ENCODE results near the gene GUCY2C. TPM values are rescaled to one million over a fixed set of nuclear protein-coding genes. Genes with fewer than 3 reads are reported as not detected.
"Not testable (repeated sequence)": the region's sequence is repeated elsewhere in the genome, so short reads cannot be mapped to it uniquely, and the experiment has no call there.

GUCY2C gene
- polyA plus RNA-seq (2011; rRNA removed) (not detected in 2 replicates), polyA minus RNA-seq (2011; rRNA and poly(A)+ RNA removed) (not detected in 2 replicates)

DNA sequence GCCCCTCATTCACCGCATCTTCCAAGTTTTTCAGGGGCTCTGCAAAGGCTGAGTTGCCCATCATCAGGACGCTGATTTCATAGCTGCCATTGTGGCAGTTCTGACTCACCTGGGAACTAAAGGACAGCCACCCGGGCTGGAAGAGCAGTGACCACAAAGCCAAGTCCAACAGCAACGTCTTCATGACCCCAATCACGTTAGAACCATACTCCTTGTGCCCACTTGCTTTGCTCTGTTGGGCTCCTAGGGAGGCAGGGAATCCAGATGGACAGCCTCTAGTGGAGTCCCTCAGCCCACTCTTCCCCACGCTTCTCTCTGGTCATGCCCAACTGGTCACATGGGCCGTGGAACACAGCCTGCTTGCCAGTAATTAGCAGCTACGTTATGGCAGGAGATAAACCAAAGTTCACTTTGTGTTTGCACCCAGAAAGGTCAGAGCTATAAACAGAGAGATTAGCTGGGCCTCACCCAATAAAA, at the start of gene GUCY2C:
TSS of gene GUCY2C (minus strand) at position 335 of the 477 bp plus-strand sequence. CDS start at position 184, 151 bp downstream.
- no peak for TF ChIP-seq CTCF (IDR thresholded peaks at IDR 0.05; ENCODE audit: low read depth, low read length)
- H3K4me3 ChIP-seq (ENCODE audit: low read depth, low read length), result no peak within 1 kb of the TSS
- DNase-seq (ENCODE audit: low read depth, low spot score), result no peak
- no peak within 1 kb of the TSS for H3K27ac ChIP-seq (ENCODE audit: low read depth, low read length)
- no peaks in the 10 kb centered on the region for H3K27me3 ChIP-seq (ENCODE audit: control insufficient read depth, insufficient read depth, low read length)
- CTCF ChIA-PET, result no interaction called here
- H3K9me3 ChIP-seq (ENCODE audit: control insufficient read depth, insufficient read depth, low read length), result no peaks in the 10 kb centered on the region
- POLR2A ChIA-PET, result no interaction called here

GRCh38 chr12:14743061-14743460, 46.7 kb upstream of the GUCY2C start:
- POLR2A ChIA-PET, result no interaction called here
- no peak for TF ChIP-seq CTCF (IDR thresholded peaks at IDR 0.05; ENCODE audit: low read depth, low read length)
- no peaks in the 10 kb centered on the region for H3K27me3 ChIP-seq (ENCODE audit: control insufficient read depth, insufficient read depth, low read length)
- no peaks in the 10 kb centered on the region for H3K9me3 ChIP-seq (ENCODE audit: control insufficient read depth, insufficient read depth, low read length)
- no peak overlapping the region for H3K27ac ChIP-seq (ENCODE audit: low read depth, low read length)
- H3K4me3 ChIP-seq (ENCODE audit: low read depth, low read length), result no peak overlapping the region
- no peak for DNase-seq (ENCODE audit: low read depth, low spot score)
- CTCF ChIA-PET, result no interaction called here

DNA sequence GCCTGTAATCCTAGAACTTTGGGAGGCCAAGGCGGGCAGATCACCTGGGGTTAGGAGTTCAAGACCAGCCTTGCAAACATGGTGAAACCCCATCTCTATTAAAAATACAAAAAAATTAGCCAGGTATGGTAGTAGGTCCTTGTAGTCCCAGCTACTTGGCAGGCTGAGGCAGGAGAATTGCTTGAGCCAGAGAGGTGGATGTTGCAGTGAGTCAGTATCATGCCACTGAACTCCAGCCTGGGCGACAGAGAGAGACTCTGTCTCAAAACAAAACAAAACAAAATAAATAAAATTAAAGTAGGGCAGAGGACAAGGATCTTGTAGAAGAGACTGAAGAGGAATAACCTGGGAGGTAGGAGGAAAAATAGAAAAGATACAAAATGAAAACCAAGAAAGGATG, 45.5 kb upstream of the GUCY2C start:
- POLR2A ChIA-PET, result no interaction called here
- Histone ChIP-seq H3K27ac (ENCODE audit: low read depth, low read length) (no peak overlapping the region), H3K9me3 (ENCODE audit: control insufficient read depth, insufficient read depth, low read length) (no peaks in the 10 kb centered on the region), H3K27me3 (ENCODE audit: control insufficient read depth, insufficient read depth, low read length) (no peaks in the 10 kb centered on the region), H3K4me3 (ENCODE audit: low read depth, low read length) (no peak overlapping the region)
- CTCF ChIA-PET, result interaction anchor here (1.6 kb wide), 1 partner anchor 15 kb away, joined by 6 read pairs; no protein-coding TSS in a partner anchor
- TF ChIP-seq CTCF (IDR thresholded peaks at IDR 0.05; ENCODE audit: low read depth, low read length), result no peak
- no peak for DNase-seq (ENCODE audit: low read depth, low spot score)

DNA sequence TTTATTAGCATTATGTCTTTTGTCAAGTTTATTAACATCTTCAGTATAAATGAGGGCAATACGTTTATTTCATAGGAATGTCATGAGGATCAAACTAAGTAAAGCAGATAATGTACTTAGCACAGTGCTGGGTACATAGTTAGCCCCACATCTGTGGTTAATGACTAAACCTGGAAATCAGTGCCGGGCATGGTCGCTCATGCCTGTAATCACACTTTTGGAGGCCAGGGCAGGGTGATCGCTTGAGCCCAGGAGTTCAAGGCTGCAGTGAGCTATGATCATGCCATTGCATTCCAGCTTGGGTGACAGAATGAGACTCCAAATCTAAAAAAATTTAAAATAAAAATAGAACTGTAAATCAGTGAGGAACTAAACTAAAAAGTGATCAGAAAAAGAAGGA, 44.8 kb upstream of the GUCY2C start:
- H3K9me3 ChIP-seq (ENCODE audit: control insufficient read depth, insufficient read depth, low read length), result no peaks in the 10 kb centered on the region
- no peak for TF ChIP-seq CTCF (IDR thresholded peaks at IDR 0.05; ENCODE audit: low read depth, low read length)
- POLR2A ChIA-PET, result no interaction called here
- no peak for DNase-seq (ENCODE audit: low read depth, low spot score)
- no peak overlapping the region for H3K27ac ChIP-seq (ENCODE audit: low read depth, low read length)
- CTCF ChIA-PET, result interaction anchor here (1.6 kb wide), 1 partner anchor 15 kb away, joined by 6 read pairs; no protein-coding TSS in a partner anchor
- no peak overlapping the region for H3K4me3 ChIP-seq (ENCODE audit: low read depth, low read length)
- no peaks in the 10 kb centered on the region for H3K27me3 ChIP-seq (ENCODE audit: control insufficient read depth, insufficient read depth, low read length)

- H3K27me3 ChIP-seq (ENCODE audit: control insufficient read depth, insufficient read depth, low read length); DNase-seq (ENCODE audit: low read depth, low spot score); POLR2A ChIA-PET; H3K9me3 ChIP-seq (ENCODE audit: control insufficient read depth, insufficient read depth, low read length); H3K27ac ChIP-seq (ENCODE audit: low read depth, low read length); H3K4me3 ChIP-seq (ENCODE audit: low read depth, low read length): not testable (repeated sequence)
- CTCF ChIA-PET, result interaction anchor here (1.1 kb wide), 1 partner anchor 12 kb away, joined by 4 read pairs; no protein-coding TSS in a partner anchor
Measured at GRCh38 chr12:14736441-14736840, 40.0 kb upstream of the GUCY2C start.
